Nephron (organoid): ENCODE results near the gene ZNF268.

ENCODE experiments used
- H3K27ac Mint-ChIP-seq, 3 experiments: 2 replicates each; pipeline ENCODE4 v1.8.0; 2020; ENCODE audit warnings: mixed read lengths in 3 of 3, mild to moderate bottlenecking in 2 of 3, moderate library complexity in 1 of 3
- H3K27me3 Mint-ChIP-seq: 2 replicates; pipeline ENCODE4 v1.8.0; 2021; ENCODE audit warnings: low read depth, mild to moderate bottlenecking, moderate library complexity, mixed read lengths
- H3K36me3 Mint-ChIP-seq: 2 replicates; pipeline ENCODE4 v1.8.0; 2020; ENCODE audit warnings: low read depth, mixed read lengths
- H3K4me1 Mint-ChIP-seq: 2 replicates; pipeline ENCODE4 v1.8.0; 2020; ENCODE audit warnings: mixed read lengths
- H3K4me3 Mint-ChIP-seq, 3 experiments: 2 replicates each; pipeline ENCODE4 v1.8.0; 2020; ENCODE audit warnings: mild to moderate bottlenecking in 3 of 3, mixed read lengths in 3 of 3, moderate library complexity in 2 of 3
- H3K9me3 Mint-ChIP-seq: 2 replicates; pipeline ENCODE4 v1.8.0; 2020; ENCODE audit warnings: mixed read lengths
- TF ChIP-seq, protein P1 (sequence below), 3 experiments: fragments of 200-600 bp; sonication (generic); IDR thresholded peaks; one replicate each; pipeline ENCODE4 v1.5.0; 2021; ENCODE audit warnings: antibody characterized with exemption in 3 of 3; ENCODE audit not compliant: unreplicated experiment in 3 of 3

Gene ZNF268

DNA sequence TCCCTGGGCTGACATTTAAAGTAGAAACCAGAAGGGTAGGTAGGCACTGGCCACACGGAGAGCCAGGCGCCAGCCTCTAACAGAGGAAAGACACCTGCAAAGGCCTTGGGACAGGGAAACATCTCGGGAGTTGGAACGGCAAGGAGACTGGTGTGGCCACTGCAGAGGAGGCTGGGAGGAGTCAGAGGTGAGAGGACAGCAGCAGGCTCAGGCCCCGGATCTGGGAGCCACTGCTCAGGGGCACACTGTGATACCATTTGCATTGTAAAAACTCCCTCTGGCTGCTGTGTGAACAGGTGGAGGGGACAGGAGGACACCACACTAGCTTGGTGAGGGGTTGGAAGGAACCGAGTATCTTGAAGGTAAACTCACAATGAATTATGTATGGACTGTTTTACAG is 51.7 kb downstream of the ZNF268 start:
- H3K27me3 Mint-ChIP-seq = peaks cover 3% of the 10 kb centered on the region
- TF ChIP-seq, protein P1, sequence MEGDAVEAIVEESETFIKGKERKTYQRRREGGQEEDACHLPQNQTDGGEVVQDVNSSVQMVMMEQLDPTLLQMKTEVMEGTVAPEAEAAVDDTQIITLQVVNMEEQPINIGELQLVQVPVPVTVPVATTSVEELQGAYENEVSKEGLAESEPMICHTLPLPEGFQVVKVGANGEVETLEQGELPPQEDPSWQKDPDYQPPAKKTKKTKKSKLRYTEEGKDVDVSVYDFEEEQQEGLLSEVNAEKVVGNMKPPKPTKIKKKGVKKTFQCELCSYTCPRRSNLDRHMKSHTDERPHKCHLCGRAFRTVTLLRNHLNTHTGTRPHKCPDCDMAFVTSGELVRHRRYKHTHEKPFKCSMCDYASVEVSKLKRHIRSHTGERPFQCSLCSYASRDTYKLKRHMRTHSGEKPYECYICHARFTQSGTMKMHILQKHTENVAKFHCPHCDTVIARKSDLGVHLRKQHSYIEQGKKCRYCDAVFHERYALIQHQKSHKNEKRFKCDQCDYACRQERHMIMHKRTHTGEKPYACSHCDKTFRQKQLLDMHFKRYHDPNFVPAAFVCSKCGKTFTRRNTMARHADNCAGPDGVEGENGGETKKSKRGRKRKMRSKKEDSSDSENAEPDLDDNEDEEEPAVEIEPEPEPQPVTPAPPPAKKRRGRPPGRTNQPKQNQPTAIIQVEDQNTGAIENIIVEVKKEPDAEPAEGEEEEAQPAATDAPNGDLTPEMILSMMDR (IDR thresholded peaks at IDR 0.05; ENCODE audit: unreplicated experiment in 3 of 3) = no peak
- no peak overlapping the region for H3K27ac Mint-ChIP-seq
- H3K9me3 Mint-ChIP-seq = peaks cover 61% of the 10 kb centered on the region
- H3K4me1 Mint-ChIP-seq = no peaks in the 10 kb centered on the region
- peaks cover 22% of the 10 kb centered on the region for H3K36me3 Mint-ChIP-seq
- no peak overlapping the region for H3K4me3 Mint-ChIP-seq

DNA sequence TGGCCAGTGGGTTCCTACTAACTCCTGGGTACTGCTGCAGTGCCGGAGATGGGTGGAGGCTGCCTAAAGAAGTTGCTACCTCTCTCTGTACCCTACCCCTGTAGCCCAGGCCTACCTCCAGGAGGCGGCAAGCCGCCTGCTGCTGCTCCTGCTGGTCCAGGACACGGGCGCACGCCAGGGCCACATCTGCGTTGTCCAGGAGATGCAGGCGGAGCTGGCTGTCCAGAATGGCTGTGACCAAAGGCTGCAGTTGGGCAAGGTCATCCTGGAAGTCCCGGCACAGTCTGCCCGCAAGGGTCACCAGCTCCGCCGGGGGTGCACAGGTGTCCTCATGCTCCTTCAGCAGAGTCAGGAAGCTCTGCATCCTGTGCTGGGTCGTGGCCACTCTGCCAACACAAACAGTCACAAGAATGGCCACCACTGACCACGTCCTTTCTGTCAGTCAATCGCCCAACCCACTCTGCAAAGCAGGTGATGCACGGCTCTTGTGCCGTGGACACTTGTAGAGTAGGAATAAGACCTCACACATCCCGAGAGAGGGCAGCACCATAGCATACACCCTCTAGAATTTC is 52.8 kb downstream of the ZNF268 start:
- H3K4me3 Mint-ChIP-seq = no peak overlapping the region
- H3K36me3 Mint-ChIP-seq = peaks cover 14% of the 10 kb centered on the region
- H3K27ac Mint-ChIP-seq = no peak overlapping the region
- TF ChIP-seq, protein P1 (IDR thresholded peaks at IDR 0.05; ENCODE audit: unreplicated experiment in 3 of 3) = no peak
- peaks cover 57% of the 10 kb centered on the region for H3K9me3 Mint-ChIP-seq
- peaks cover 3% of the 10 kb centered on the region for H3K27me3 Mint-ChIP-seq
- no peaks in the 10 kb centered on the region for H3K4me1 Mint-ChIP-seq

DNA sequence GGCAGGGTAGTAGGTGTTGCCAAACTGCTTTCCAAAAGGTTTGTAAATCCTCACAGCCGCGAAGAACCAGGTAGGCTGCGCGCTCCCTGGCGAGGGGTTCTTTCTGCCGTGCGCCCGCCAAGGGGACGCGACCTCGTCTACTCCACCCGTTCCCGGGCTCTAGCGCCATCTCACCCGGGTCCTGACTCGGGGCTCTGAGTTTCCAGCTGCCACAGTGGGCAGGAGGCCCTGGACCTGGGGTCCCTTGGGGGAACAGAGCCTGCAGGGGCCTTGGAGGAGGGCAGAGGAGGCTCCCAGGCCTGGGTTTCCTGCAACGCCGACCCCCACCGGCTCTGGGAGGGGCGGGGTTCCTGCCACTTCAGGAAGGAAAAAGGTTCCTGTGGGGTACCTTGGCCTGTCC is 53.7 kb downstream of the ZNF268 start:
- Mint-ChIP-seq H3K9me3 (peaks cover 57% of the 10 kb centered on the region), H3K36me3 (peaks cover 9% of the 10 kb centered on the region), H3K4me3 (no peak overlapping the region), H3K27ac (no peak overlapping the region), H3K4me1 (no peaks in the 10 kb centered on the region), H3K27me3 (peaks cover 3% of the 10 kb centered on the region)
- TF ChIP-seq, protein P1 (IDR thresholded peaks at IDR 0.05; ENCODE audit: unreplicated experiment in 3 of 3) = no peak

DNA sequence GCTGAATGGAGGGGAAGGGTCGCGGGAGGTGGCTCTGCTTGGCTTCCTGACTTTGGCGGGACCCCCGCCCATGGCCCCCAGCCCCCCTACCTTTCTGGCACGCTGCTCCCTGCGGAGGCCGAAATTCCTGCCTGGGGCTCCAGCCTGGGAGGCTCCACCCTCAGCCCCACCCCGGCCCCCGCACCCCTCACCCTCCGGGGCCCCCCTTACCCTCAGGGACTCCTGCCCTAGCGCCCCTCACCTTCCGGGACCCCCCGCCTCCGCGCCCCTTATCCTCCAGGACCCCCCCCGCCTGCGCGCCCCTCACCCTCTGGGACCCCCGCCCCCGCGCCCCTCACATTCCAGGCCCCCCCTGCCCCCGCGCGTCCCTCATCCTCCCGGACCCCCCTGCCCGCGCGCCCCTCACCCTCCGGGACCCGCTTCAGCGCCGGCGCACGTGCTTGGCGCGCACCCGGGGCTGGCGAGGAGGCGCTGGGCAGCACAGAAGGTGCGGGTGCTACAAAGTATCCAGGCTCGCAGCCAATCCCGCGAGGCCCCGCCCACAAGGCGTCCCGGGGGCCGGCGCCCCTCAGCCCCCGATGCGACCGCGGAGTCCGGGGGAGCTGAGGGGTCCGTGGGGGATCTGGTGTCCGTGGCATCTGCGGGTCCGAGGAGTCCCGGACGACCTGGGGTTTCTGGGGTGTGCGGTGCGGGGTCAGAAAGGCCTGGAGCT is 54.3 kb downstream of the ZNF268 start, which contains the start of gene ANHX:
ANHX (minus strand) TSS at position 477 of the 712 bp plus-strand sequence. CDS start 1,521 bp downstream, outside the sequence.
- peaks cover 3% of the 10 kb centered on the region for H3K27me3 Mint-ChIP-seq
- TF ChIP-seq, protein P1 (IDR thresholded peaks at IDR 0.05; ENCODE audit: unreplicated experiment in 3 of 3) = no peak
- H3K9me3 Mint-ChIP-seq = peaks cover 58% of the 10 kb centered on the region
- no peak within 1 kb of the TSS for H3K27ac Mint-ChIP-seq
- peaks cover 9% of the 10 kb centered on the region for H3K36me3 Mint-ChIP-seq
- no peaks in the 10 kb centered on the region for H3K4me1 Mint-ChIP-seq
- no peak within 1 kb of the TSS for H3K4me3 Mint-ChIP-seq

DNA sequence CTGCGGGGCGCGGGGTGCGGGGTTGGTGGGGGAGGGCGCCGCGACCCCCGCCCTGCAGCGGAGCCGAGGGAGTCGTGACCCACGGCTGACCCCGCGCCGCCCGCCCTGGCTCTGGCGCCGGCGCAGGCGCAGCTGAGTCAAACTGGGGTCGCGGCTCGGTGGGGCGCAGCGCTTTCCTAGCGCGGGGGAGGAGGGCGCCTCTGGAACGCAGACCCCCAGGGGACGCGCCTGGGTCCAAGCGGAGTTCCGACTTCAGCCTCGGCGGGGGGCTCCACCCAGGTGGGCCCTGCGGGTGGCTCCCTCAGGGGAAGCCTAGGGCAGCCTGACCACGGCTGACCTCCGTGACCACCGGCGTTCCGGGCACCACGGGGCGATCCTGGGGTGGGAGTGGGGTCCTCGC is 54.8 kb downstream of the ZNF268 start:
- TF ChIP-seq, protein P1 (IDR thresholded peaks at IDR 0.05; ENCODE audit: unreplicated experiment in 3 of 3) = no peak
- H3K27me3 Mint-ChIP-seq = peaks cover 3% of the 10 kb centered on the region
- no peak overlapping the region for H3K4me3 Mint-ChIP-seq
- no peaks in the 10 kb centered on the region for H3K4me1 Mint-ChIP-seq
- peaks cover 59% of the 10 kb centered on the region for H3K9me3 Mint-ChIP-seq
- peaks cover 9% of the 10 kb centered on the region for H3K36me3 Mint-ChIP-seq
- H3K27ac Mint-ChIP-seq = no peak overlapping the region

DNA sequence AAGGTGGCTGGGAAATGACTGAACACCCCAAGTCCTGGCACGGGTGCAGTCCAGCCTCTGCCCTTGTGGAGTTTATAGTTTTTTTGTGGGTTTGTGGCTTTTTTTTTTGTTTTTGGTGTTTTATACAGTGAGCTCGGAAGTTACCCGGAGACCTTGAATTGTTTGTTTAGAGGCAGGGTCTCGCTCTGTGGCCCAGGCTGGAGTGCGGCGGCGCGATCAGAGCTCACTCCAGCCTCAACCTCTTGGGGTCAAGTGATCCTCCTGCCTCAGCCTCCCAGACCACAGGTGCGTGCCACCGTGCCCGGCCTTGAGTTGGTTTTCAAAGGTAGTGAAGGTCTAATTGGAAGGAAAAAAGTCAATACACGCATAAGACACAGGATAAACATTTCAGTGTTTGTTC is 55.3 kb downstream of the ZNF268 start:
- peaks cover 60% of the 10 kb centered on the region for H3K9me3 Mint-ChIP-seq
- H3K4me3 Mint-ChIP-seq = no peak overlapping the region
- peaks cover 9% of the 10 kb centered on the region for H3K36me3 Mint-ChIP-seq
- TF ChIP-seq, protein P1 (IDR thresholded peaks at IDR 0.05; ENCODE audit: unreplicated experiment in 3 of 3) = no peak
- peaks cover 3% of the 10 kb centered on the region for H3K27me3 Mint-ChIP-seq
- H3K27ac Mint-ChIP-seq = no peak overlapping the region
- H3K4me1 Mint-ChIP-seq = no peaks in the 10 kb centered on the region
